ENCODE data around the gene PODXL2.

PODXL2 gene

GRCh38 chr3:127625821-127626220, 3.2 kb upstream of the PODXL2 start:
- FAIRE-seq (no peak), DNase-seq (ENCODE audit: insufficient read length, low spot score) (no peak)

DNA sequence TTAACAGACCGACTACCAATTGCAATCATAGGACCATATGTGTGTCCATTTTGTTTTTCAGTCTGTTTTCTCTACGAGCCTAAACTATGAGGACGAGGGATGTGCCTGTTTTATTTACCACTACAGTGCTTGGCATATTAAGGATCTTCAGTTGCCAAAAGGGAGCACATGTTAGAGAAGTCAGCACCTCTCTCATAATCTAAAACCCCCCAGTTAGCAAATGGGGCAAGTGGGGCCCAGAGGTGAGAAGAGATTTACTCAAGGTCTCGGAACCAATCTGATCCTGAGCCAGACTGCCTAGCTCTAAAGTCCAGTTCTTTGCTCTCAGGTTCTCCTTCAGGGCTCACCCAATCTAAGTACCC, 578 bp upstream of the PODXL2 start:
- FAIRE-seq: no peak

GRCh38 chr3:127629467-127630403, 750 bp downstream of the PODXL2 start:
- peak; percentile 60 for FAIRE-seq

More for the DNA sequence above, 578 bp upstream of the PODXL2 start:
- DNase-seq (ENCODE audit: insufficient read length, low spot score): no peak

GRCh38 chr3:127630811-127631714, 2.1 kb downstream of the PODXL2 start:
- DNase-seq (ENCODE audit: insufficient read length, low spot score): no peak

More at GRCh38 chr3:127629467-127630403, 750 bp downstream of the PODXL2 start:
- no peak for DNase-seq (ENCODE audit: insufficient read length, low spot score)

DNA sequence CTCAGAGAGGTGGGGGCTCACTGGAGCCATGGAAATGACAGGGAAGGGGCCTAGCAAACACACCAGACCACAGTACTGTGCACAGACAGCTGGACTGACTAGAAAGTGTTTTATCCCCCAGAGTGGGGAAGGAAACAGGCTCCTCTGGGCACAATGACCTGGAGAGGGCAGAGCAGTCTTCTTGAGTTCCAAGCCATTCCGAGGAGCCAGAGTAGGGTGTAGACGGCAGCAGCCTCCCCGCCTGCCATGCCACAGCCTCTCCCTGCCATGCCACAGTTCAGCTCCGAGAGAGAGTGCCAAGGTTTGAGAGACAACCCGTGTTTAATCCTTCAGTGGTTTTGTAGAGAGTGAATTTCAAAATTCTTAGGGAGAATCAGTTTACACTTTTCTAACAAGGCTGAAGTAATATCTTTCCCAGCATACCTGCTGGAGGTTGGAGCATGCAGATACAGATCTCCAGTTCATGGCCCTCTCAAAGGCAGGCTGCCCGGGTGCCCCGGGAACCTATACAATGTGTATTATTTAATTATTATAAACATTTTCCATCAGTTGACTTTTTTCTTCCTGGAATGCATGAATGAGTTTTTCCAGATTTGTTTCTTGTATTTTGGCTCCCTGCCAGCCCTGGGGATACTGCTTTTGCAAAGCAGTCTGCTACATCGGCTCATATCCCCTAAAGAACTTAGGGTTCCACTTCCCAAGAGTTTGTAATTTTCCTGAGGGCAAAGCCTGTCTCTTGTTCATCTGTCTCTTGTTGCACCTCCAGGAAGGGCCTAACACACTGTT, 3.2 kb downstream of the PODXL2 start:
- FAIRE-seq (no peak), DNase-seq (ENCODE audit: insufficient read length, low spot score) (no peak)

More at GRCh38 chr3:127630811-127631714, 2.1 kb downstream of the PODXL2 start:
- FAIRE-seq: no peak

GRCh38 chr3:127634653-127635052, 5.7 kb downstream of the PODXL2 start:
- DNase-seq (ENCODE audit: insufficient read length, low spot score): no peak
- no peak for FAIRE-seq

- DNase-seq (ENCODE audit: insufficient read length, low spot score) (no peak), FAIRE-seq (no peak)
Observed at GRCh38 chr3:127637546-127637945, 8.6 kb downstream of the PODXL2 start.

DNA sequence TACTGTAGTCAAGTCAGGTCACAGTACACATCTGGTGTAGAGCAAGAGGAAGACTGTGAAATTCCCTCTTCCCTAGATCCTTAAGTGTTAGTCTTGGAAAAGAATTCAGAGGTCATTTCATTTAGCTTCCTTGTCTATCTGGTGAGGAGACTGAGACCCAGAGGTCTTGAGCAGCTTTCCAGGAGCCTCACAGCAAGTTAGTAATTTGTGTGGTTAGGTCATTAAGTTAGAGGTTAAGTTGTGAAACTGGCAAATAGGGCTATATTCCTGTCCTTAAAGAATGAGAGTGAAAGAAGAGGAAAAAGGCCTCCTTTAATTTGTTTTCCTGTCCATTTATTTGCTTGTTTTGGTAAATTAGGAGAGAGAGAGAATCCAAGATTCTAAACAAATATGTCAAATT, 9.0 kb downstream of the PODXL2 start:
- no peak for DNase-seq (ENCODE audit: insufficient read length, low spot score)
- FAIRE-seq: no peak

- DNase-seq (ENCODE audit: insufficient read length, low spot score) (peak; percentile 62), FAIRE-seq (no peak)
Observed at GRCh38 chr3:127639173-127640041, 10.4 kb downstream of the PODXL2 start.

DNA sequence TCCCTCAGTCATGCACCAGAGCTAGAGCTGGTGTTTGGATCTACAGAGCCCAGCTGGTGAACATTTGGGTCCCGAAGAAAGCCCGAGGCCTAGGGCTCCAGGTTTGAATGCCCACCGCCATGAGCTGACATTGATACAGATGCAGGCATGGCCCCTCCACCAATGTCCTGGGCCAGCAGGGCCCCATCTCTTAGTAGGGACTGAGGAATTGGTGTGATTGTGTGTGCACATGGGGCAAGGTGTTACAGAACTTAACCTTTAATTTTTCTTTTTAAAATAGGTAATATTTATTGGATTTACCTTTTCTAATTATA, 11.0 kb downstream of the PODXL2 start:
- DNase-seq (ENCODE audit: insufficient read length, low spot score) (no peak), FAIRE-seq (no peak)

- no peak for FAIRE-seq
- DNase-seq (ENCODE audit: insufficient read length, low spot score): no peak
Observed at GRCh38 chr3:127644641-127645370, 15.8 kb downstream of the PODXL2 start.

DNA sequence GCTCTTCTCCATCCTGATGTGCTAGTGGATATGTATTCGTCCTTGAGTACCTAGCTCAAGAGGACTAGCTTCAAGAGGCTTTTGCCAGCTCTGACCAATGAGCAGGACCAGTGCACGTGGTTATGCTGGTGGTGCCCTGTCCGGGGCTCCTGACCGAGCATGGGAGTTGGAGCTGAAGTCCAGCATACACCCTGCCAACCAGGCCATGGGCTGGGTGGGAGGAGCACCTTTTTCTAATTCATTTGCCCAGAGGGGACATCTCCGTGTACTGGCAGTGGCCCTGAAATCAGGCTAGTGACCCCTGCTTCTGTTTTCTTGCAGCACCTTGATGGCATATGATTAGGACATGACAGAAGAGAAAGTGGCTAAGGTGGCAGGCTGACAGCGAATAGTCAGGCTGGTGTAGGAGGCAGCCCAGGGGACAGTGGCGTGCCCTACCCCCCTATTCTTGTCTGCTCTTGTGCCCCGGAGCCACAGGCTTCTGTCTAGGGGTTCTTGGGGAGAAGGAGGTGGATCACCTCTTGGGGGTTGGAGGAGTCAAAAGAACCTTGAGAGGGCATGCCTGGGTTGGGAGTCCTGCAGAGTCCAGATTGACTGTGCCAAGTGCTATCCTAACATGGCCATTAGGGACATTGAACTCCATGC, 16.5 kb downstream of the PODXL2 start:
- FAIRE-seq (no peak), DNase-seq (ENCODE audit: insufficient read length, low spot score) (no peak)

GRCh38 chr3:127646501-127647046, 17.6 kb downstream of the PODXL2 start:
- no peak for FAIRE-seq
- no peak for DNase-seq (ENCODE audit: insufficient read length, low spot score)

DNA sequence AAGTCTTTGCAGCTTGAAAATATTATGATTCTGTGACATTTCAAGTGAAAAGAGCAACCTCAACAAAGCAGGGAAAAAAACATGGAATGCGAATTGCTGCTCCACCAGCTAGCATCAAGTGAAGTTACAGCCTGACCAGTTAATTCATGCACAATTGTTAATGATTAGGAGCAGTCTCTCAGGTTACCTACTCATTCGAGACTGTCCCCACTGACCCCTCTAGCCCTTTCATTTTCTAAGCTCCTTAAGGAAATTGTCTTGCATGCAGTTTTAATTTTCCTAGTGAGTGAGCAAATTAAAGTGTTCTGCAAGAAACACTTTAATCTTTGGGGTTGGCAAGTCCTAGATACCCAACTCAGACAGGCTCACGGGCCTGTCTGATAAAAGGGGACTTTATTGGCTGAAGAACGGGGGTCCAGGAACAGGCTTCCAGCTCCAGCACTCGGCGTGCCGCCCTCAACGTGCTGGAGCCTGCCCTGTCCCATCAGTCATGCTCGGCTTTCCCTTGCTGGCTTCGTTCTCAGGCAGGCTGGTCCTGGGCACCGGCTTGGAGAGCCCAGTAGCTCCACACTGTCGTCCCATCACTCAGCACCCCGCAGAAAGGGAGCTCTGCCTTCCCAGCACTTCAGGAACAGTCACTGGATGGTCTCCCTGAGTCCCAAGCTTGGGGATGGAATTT, 18.3 kb downstream of the PODXL2 start:
- no peak for FAIRE-seq
- DNase-seq (ENCODE audit: insufficient read length, low spot score): no peak

DNA sequence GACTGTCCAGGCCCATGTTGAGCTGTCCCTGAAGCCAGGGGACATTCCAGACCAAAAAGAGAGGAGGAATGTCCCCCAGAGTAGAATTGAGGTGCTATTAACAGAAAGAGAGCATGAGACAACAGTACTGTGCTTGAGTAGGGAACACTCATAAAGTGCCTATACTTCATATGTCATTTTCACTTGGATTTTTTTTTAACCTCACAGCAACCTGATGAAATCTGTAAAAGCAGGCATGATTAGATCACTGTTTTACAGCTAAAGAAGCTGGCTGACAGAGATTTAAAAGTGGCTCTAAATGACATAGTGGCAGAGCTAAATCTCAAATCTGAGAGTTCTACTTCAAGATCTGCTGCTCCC, 18.8 kb downstream of the PODXL2 start:
- no peak for DNase-seq (ENCODE audit: insufficient read length, low spot score)
- FAIRE-seq: no peak

GRCh38 chr3:127650236-127650635, 21.3 kb downstream of the PODXL2 start:
- no peak for FAIRE-seq
- DNase-seq (ENCODE audit: insufficient read length, low spot score): no peak

- no peak for FAIRE-seq
- DNase-seq (ENCODE audit: insufficient read length, low spot score): no peak
Observed at GRCh38 chr3:127651516-127652172, 22.7 kb downstream of the PODXL2 start.
